Measurements from ENCODE around the gene CCDC51. TPM values are rescaled to one million over a fixed set of nuclear protein-coding genes. Genes with fewer than 3 reads are reported as not detected.

Gene CCDC51
- total and polyA plus RNA-seq, 2 of the 13 experiments (the other 11 are each of a cell fraction or from before 2014, with no cell fraction given) = 18.1 to 29.4 TPM

DNA sequence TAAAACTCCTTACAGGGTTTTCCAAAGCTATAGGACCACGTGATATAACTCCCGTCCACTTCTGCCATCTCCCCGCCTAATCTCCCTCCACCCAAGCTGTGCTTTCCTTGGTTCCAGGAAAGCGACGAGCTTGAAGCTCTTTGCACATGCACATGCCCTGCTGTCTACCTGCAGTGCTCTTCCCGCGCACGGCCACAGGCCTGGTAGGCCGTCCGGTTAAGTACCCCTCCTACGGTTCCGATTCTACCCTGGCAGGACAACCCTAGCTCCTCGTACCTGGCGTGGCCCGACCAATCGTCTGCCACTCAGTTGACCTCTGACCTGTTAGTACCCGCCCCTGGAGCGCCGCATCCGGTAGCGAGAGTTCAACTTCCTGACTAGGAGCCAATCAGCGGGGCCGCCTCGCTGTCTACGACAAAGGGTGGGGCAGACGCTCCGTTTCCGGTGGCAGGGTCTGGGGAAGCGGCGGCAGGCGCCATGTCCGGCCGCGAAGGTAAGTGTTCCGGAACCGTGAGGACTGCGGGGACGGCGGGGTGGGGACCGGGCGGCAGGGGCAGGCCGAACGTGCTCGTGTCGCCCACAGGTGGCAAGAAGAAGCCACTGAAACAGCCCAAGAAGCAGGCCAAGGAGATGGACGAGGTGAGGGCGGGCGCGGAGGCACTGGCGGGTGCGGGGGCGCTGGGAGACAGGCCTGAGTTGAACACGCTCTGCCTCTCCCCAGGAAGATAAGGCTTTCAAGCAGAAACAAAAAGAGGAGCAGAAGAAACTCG lies at the start of gene CCDC51, which contains the start of gene TMA7 (continued):
- TF ChIP-seq POLR2G (IDR thresholded peaks at IDR 0.05; ENCODE audit: low read depth, low read length) (peak; percentile 94), ZFP37 (CRISPR knock-in tag; IDR thresholded peaks at IDR 0.05; ENCODE audit: borderline replicate concordance) (no peak), RFX3 (CRISPR knock-in tag; IDR thresholded peaks at IDR 0.05) (no peak), DMTF1 (CRISPR knock-in tag; IDR thresholded peaks at IDR 0.05) (no peak), ARHGAP35 (CRISPR knock-in tag; IDR thresholded peaks at IDR 0.05; ENCODE audit: borderline replicate concordance) (peak; percentile 96), HOXA3 (CRISPR knock-in tag; IDR thresholded peaks at IDR 0.05) (peak; percentile 71), ZNF343 (CRISPR knock-in tag; IDR thresholded peaks at IDR 0.05) (peak; percentile 41; the same call in 1 of the 2 replicates), HNRNPH1 (optimal IDR thresholded peaks at IDR 0.05; ENCODE audit: low read depth, low read length) (no peak), CREB1 (IDR thresholded peaks at IDR 0.05) (peak; percentile 86), CREB1 (CRISPR knock-in tag; IDR thresholded peaks at IDR 0.05) (peak; percentile 96), GLMP (CRISPR knock-in tag; IDR thresholded peaks at IDR 0.05; ENCODE audit: borderline replicate concordance) (no peak), ZFY (CRISPR knock-in tag; IDR thresholded peaks at IDR 0.05) (peak; percentile 94), EEA1 (CRISPR knock-in tag; IDR thresholded peaks at IDR 0.05; ENCODE audit: borderline replicate concordance) (no peak), MAZ (IDR thresholded peaks at IDR 0.05; ENCODE audit: borderline replicate concordance, low read depth, low read length) (no peak), MAZ (CRISPR knock-in tag; IDR thresholded peaks at IDR 0.05; ENCODE audit: low read depth) (peak; percentile 84), GLI4 (CRISPR knock-in tag; IDR thresholded peaks at IDR 0.05; ENCODE audit: borderline replicate concordance) (no peak), ZNF563 (CRISPR knock-in tag; IDR thresholded peaks at IDR 0.05) (peak; percentile 80; the same call in 1 of the 2 replicates), FOXK1 (CRISPR knock-in tag; IDR thresholded peaks at IDR 0.05; ENCODE audit: borderline replicate concordance, low read depth) (peak; percentile 87; the same call in 1 of the 2 replicates), NR2F6 (IDR thresholded peaks at IDR 0.05) (peak; percentile 86), NR2F6 (CRISPR knock-in tag; IDR thresholded peaks at IDR 0.05) (peak; percentile 86), SNRNP70 (IDR thresholded peaks at IDR 0.05; ENCODE audit: low read depth, low read length) (no peak), SMAD1 (CRISPR knock-in tag; IDR thresholded peaks at IDR 0.05; ENCODE audit: borderline replicate concordance, low read depth) (no peak), ZNF17 (CRISPR knock-in tag; IDR thresholded peaks at IDR 0.05) (no peak), KDM5A (IDR thresholded peaks at IDR 0.05; ENCODE audit: borderline replicate concordance, low read length) (peak; percentile 68; the same call in 1 of the 2 replicates), NONO (IDR thresholded peaks at IDR 0.05) (no peak), NONO (CRISPR knock-in tag; conservative IDR thresholded peaks at IDR 0.05) (peak; percentile 79; the same call in 1 of the 2 replicates)
- TF ChIP-seq, protein P1, sequence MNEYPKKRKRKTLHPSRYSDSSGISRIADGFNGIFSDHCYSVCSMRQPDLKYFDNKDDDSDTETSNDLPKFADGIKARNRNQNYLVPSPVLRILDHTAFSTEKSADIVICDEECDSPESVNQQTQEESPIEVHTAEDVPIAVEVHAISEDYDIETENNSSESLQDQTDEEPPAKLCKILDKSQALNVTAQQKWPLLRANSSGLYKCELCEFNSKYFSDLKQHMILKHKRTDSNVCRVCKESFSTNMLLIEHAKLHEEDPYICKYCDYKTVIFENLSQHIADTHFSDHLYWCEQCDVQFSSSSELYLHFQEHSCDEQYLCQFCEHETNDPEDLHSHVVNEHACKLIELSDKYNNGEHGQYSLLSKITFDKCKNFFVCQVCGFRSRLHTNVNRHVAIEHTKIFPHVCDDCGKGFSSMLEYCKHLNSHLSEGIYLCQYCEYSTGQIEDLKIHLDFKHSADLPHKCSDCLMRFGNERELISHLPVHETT (CRISPR knock-in tag; conservative IDR thresholded peaks at IDR 0.05) = peak; percentile 36

Measured in HepG2 (cell line).